Neuronal stem cell (in vitro differentiated cells): ENCODE results near the gene KCNK2.

Experiments used
- DNase-seq: peaks from one replicate; pipeline ENCODE4 v3.0.0-alpha.2; 2013; ENCODE audit warnings: low spot score
- H2AFZ ChIP-seq: one replicate; pipeline ENCODE4 v1.6.1; 2013; ENCODE audit warnings: mild to moderate bottlenecking, low read length, inconsistent platforms
- H2AK5ac ChIP-seq: 2 replicates; pipeline ENCODE4 v1.6.1; 2013; ENCODE audit warnings: low read depth, mild to moderate bottlenecking, inconsistent platforms, low read length, moderate library complexity, mixed read lengths
- H2BK120ac ChIP-seq: 2 replicates; pipeline ENCODE4 v1.6.1; 2013; ENCODE audit warnings: low read depth, mild to moderate bottlenecking, inconsistent platforms, low read length, moderate library complexity, mixed read lengths
- H2BK12ac ChIP-seq: one replicate; pipeline ENCODE4 v1.6.1; 2013; ENCODE audit warnings: low read length, inconsistent platforms
- H2BK15ac ChIP-seq: 2 replicates; pipeline ENCODE4 v1.6.1; 2013; ENCODE audit warnings: mild to moderate bottlenecking, low read length, inconsistent platforms, mixed read lengths
- H2BK5ac ChIP-seq: one replicate; pipeline ENCODE4 v1.6.1; 2013; ENCODE audit warnings: inconsistent platforms, mild to moderate bottlenecking, low read length, moderate library complexity
- H3K14ac ChIP-seq: one replicate; pipeline ENCODE4 v1.6.1; 2013; ENCODE audit warnings: low read length, inconsistent platforms
- H3K18ac ChIP-seq: 2 replicates; pipeline ENCODE4 v1.6.1; 2013; ENCODE audit warnings: low read length, inconsistent platforms
- H3K23ac ChIP-seq: 2 replicates; pipeline ENCODE4 v1.6.1; 2013; ENCODE audit warnings: low read depth, mild to moderate bottlenecking, mixed read lengths, low read length, inconsistent platforms; ENCODE audit not compliant: poor library complexity
- H3K27ac ChIP-seq: replicated peaks from 3 replicates; pipeline ENCODE4 v1.5.1; 2013; ENCODE audit warnings: low read length, inconsistent platforms
- H3K27me3 ChIP-seq, 3 experiments: 2 replicates each; pipeline ENCODE4 v1.6.1; 2013; ENCODE audit warnings: low read length in 3 of 3, mild to moderate bottlenecking in 2 of 3, inconsistent platforms in 1 of 3, low read depth in 1 of 3, mixed read lengths in 1 of 3, moderate library complexity in 1 of 3; ENCODE audit not compliant: control insufficient read depth in 3 of 3, insufficient read depth in 3 of 3
- H3K36me3 ChIP-seq, 2 donors: replicated peaks in 1 of 2; 2 replicates each; pipeline ENCODE4 v1.6.1; 2013; ENCODE audit warnings: low read length in 2 of 2; ENCODE audit not compliant: control insufficient read depth in 2 of 2, insufficient read depth in 2 of 2
- H3K4ac ChIP-seq: 2 replicates; pipeline ENCODE4 v1.6.1; 2013; ENCODE audit warnings: inconsistent platforms, mild to moderate bottlenecking, low read length, moderate library complexity
- H3K4me1 ChIP-seq, 2 donors: 1 replicate in 1 of 2; 2 replicates in 1 of 2; pipeline ENCODE4 v1.6.1; 2013; ENCODE audit warnings: low read length in 2 of 2, low read depth in 1 of 2; ENCODE audit not compliant: control insufficient read depth in 2 of 2, insufficient read depth in 1 of 2
- H3K4me2 ChIP-seq: one replicate; pipeline ENCODE4 v1.6.1; 2013; ENCODE audit warnings: mild to moderate bottlenecking, low read length, inconsistent platforms; ENCODE audit not compliant: insufficient read depth, poor library complexity, severe bottlenecking
- H3K4me3 ChIP-seq, 2 donors: 2 replicates each; pipeline ENCODE4 v1.5.1; 2013; ENCODE audit warnings: low read length in 2 of 2, mild to moderate bottlenecking in 2 of 2, inconsistent platforms in 1 of 2, moderate library complexity in 1 of 2
- H3K79me1 ChIP-seq: one replicate; pipeline ENCODE4 v1.6.1; 2013; ENCODE audit warnings: low read depth, mild to moderate bottlenecking, inconsistent platforms, low read length, moderate library complexity
- H3K9ac ChIP-seq: one replicate; pipeline ENCODE4 v1.6.1; 2013; ENCODE audit warnings: mild to moderate bottlenecking, low read depth, low read length, inconsistent platforms; ENCODE audit not compliant: poor library complexity
- H3K9me3 ChIP-seq, 2 donors: replicated peaks in 1 of 2; 2 replicates each; pipeline versions ENCODE3 to v1.6.1; 2013; ENCODE audit warnings: low read length in 2 of 2, mild to moderate bottlenecking in 2 of 2, inconsistent platforms in 1 of 2, low read depth in 1 of 2, mixed read lengths in 1 of 2, moderate library complexity in 1 of 2; ENCODE audit not compliant: control insufficient read depth in 2 of 2, insufficient read depth in 1 of 2
- H4K8ac ChIP-seq: one replicate; pipeline ENCODE4 v1.6.1; 2013; ENCODE audit warnings: low read depth, mild to moderate bottlenecking, inconsistent platforms, low read length, moderate library complexity
- H4K91ac ChIP-seq: one replicate; pipeline ENCODE4 v1.6.1; 2013; ENCODE audit warnings: low read length, low read depth, mild to moderate bottlenecking, inconsistent platforms; ENCODE audit not compliant: poor library complexity
- WGBS, 2 donors: extraction: QIAGEN DNeasy Blood & Tissue Kit; methylation state at CpG; one replicate each; pipeline ENCODE4 v1.1.7; 2013; ENCODE audit warnings: missing lambda C conversion rate in 2 of 2, mixed read lengths in 1 of 2; ENCODE audit not compliant: insufficient read length in 2 of 2, insufficient replicate concordance in 1 of 2; ENCODE audit errors: extremely low coverage in 2 of 2; 5-methylcytosine and 5-hydroxymethylcytosine counted together

Gene KCNK2

DNA sequence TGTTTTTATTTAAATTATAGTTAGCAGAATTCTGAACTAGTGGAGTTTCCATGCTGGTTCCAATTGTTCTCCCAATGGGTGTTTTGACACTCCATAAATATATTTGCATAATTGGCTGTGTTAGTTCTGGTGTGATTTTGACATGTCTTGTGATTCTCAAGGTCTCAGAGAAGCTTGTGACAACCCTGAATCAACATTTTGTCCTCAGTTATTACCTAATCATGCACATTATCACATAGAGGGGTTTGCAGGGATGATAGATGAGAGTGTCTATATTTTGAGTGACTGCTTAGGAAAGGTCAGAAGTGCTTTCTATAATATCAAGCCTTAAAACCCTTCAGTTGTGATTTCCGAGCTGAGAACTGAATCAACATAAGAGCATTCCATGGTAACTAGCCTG, 11.5 kb upstream of the KCNK2 start:
- WGBS, 2 donors, result no CpG with 5 or more reads among the region's 1 CpG
- Histone ChIP-seq H3K79me1 (no peaks in the 10 kb centered on the region), H4K8ac (no peak overlapping the region), H3K27ac (no peak overlapping the region), H2AK5ac (no peak overlapping the region), H2AFZ (no peak overlapping the region), H2BK120ac (no peak overlapping the region), H3K18ac (no peak overlapping the region), H2BK12ac (no peak overlapping the region), H3K23ac (no peak overlapping the region), H2BK5ac (no peak overlapping the region), H3K4me2 (no peak overlapping the region), H4K91ac (no peak overlapping the region), H2BK15ac (no peak overlapping the region), H3K9ac (no peak overlapping the region), H3K14ac (no peak overlapping the region), H3K27me3 (no peaks in the 10 kb centered on the region), H3K36me3 (no peaks in the 10 kb centered on the region), H3K4ac (no peak overlapping the region), H3K9me3 (no peaks in the 10 kb centered on the region), H3K4me3 (no peak overlapping the region), H3K4me1 (no peaks in the 10 kb centered on the region)
- no peak for DNase-seq

DNA sequence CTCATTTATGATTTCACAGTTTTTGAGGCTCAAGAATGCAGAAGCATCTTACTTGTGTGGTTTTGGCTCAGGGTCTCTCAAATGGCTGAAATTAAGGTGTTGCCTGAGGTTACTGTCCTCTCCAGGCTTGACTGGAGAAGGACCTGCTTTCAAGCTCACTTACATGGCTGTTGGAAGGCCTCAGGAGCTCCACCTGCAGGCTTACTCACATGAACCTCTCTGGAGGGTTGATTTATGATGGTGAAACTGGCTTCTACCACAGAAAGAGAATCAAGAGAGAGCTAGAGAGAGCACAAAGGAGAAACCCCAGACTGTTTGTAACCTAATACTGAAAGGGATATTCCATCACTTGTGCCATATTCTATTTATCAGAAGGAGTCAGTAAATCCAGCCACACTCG, 6.2 kb upstream of the KCNK2 start:
- Histone ChIP-seq H2BK120ac (no peak overlapping the region), H3K23ac (no peak overlapping the region), H2AK5ac (no peak overlapping the region), H3K4me3 (no peak overlapping the region), H3K14ac (no peak overlapping the region), H3K4ac (no peak overlapping the region), H4K91ac (no peak overlapping the region), H3K9me3 (no peaks in the 10 kb centered on the region), H3K27ac (no peak overlapping the region), H3K4me2 (no peak overlapping the region), H3K36me3 (no peaks in the 10 kb centered on the region), H2BK12ac (no peak overlapping the region), H4K8ac (no peak overlapping the region), H3K79me1 (no peaks in the 10 kb centered on the region), H2BK5ac (no peak overlapping the region), H3K18ac (no peak overlapping the region), H3K9ac (no peak overlapping the region), H2BK15ac (no peak overlapping the region), H3K4me1 (no peaks in the 10 kb centered on the region), H3K27me3 (peaks cover 0 to 35% (median 8%) of the 10 kb centered on the region in 3 experiments), H2AFZ (no peak overlapping the region)
- DNase-seq, result no peak
- WGBS, 2 donors, result no CpG with 5 or more reads among the region's 1 CpG

DNA sequence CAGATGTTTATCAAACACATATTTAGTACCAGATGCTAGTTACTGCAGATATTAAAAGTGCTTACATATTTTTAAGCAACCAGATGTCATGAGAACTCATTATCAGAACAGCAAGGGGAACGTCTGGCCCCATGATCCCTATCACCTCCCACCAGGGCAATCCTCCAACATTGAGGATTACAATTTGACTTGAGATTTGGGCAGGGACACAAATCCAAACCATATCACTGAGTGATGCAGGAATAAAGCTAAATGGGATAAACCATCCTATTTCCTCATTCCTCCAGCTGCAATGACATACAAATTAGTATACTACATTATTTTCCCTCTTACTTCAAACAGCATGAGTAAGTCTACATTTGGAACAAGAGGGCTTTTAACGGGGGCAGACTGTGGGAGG, 3.1 kb upstream of the KCNK2 start:
- peaks cover 0 to 7% of the 10 kb centered on the region in 2 donors for H3K4me1 ChIP-seq
- no peak overlapping the region for H3K18ac ChIP-seq
- H2AK5ac ChIP-seq, result no peak overlapping the region
- DNase-seq, result no peak
- no peak overlapping the region for H4K8ac ChIP-seq
- H2BK5ac ChIP-seq, result no peak overlapping the region
- H3K27ac ChIP-seq, result no peak overlapping the region
- H3K27me3 ChIP-seq, result peaks cover 0 to 55% (median 21%) of the 10 kb centered on the region in 3 experiments
- H3K4me3 ChIP-seq, result no peak overlapping the region
- no peak overlapping the region for H3K4me2 ChIP-seq
- no peaks in the 10 kb centered on the region for H3K79me1 ChIP-seq
- no peaks in the 10 kb centered on the region for H3K9me3 ChIP-seq
- no peak overlapping the region for H2AFZ ChIP-seq
- H3K14ac ChIP-seq, result no peak overlapping the region
- H2BK12ac ChIP-seq, result no peak overlapping the region
- no peaks in the 10 kb centered on the region for H3K36me3 ChIP-seq
- H3K9ac ChIP-seq, result no peak overlapping the region
- no peak overlapping the region for H4K91ac ChIP-seq
- no CpG with 5 or more reads among the region's 2 CpGs for WGBS, 2 donors
- H3K23ac ChIP-seq, result no peak overlapping the region
- H3K4ac ChIP-seq, result no peak overlapping the region
- H2BK15ac ChIP-seq, result no peak overlapping the region
- no peak overlapping the region for H2BK120ac ChIP-seq

DNA sequence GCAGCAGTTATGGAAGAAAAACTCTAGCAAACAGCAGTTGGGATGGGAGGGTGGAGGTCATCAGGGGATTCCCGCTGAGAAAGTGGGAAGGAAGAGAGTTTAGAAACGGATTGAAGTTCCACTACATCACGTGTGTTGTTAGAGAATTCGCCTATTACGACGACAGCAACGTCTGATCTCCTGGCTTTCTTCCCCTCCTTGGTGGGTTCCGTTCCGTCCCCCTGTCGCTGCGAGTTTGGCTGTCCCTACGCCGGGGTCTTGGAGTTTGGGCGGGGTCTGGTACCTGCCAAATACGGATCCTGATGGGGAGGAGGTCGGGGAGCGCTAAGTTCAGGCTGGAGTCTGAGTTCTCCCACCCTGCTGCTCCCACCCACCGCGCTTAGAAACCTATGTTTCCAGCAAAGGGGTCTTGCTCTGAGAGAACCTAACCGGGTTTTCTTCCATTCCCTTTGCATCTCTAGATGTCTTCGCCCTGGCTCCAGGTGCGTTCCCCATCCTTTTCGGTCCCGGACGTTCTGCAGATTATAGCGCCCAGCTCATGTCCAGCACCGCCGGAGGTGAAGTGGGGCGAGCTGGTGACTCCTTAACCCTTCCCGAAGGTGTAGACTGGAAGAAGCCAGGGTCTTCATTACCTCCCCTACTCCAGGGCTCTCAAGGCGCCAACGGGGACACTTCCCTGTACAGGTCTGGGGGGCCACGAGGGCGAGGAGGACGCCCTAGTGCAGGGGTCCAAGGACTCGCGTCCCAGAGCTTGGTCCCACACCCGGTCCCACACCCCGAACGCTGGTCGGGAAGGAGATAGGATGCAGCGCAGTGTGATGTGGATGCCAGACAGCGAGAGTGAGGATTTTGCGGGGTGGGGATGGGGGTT, 641 bp upstream of the KCNK2 start:
- peak overlapping the region; percentile 55 to 94 for H3K4me3 ChIP-seq
- peak overlapping the region; percentile 98 for H2AFZ ChIP-seq
- WGBS, 2 donors, result no CpG with 5 or more reads among the region's 44 CpGs
- H3K9ac ChIP-seq, result peak overlapping the region; percentile 97
- H3K4me1 ChIP-seq, result peaks cover 0 to 7% of the 10 kb centered on the region in 2 donors
- H3K36me3 ChIP-seq, result no peaks in the 10 kb centered on the region
- H4K91ac ChIP-seq, result no peak overlapping the region
- H2BK5ac ChIP-seq, result no peak overlapping the region
- peak overlapping the region; percentile 61 for H2BK12ac ChIP-seq
- no peaks in the 10 kb centered on the region for H3K9me3 ChIP-seq
- peak; percentile 14 for DNase-seq
- peak overlapping the region; percentile 35 for H3K23ac ChIP-seq
- H4K8ac ChIP-seq, result no peak overlapping the region
- peak overlapping the region; percentile 74 for H3K4me2 ChIP-seq
- peak overlapping the region; percentile 83 for H3K18ac ChIP-seq
- no peaks in the 10 kb centered on the region for H3K79me1 ChIP-seq
- no peak overlapping the region for H3K27ac ChIP-seq
- H3K14ac ChIP-seq, result peak overlapping the region; percentile 4
- H2BK120ac ChIP-seq, result no peak overlapping the region
- H3K27me3 ChIP-seq, result peaks cover 0 to 55% (median 21%) of the 10 kb centered on the region in 3 experiments
- no peak overlapping the region for H3K4ac ChIP-seq
- peak overlapping the region; percentile 27 for H2BK15ac ChIP-seq
- H2AK5ac ChIP-seq, result peak overlapping the region; percentile 24
